ENCODE data around the gene PRPF38A. TPM values are rescaled to one million over a fixed set of nuclear protein-coding genes. Genes with fewer than 3 reads are reported as not detected.

The PRPF38A gene
- total and polyA plus RNA-seq, 7 donors = 7.1 to 25.6 (median 16.2) TPM

DNA sequence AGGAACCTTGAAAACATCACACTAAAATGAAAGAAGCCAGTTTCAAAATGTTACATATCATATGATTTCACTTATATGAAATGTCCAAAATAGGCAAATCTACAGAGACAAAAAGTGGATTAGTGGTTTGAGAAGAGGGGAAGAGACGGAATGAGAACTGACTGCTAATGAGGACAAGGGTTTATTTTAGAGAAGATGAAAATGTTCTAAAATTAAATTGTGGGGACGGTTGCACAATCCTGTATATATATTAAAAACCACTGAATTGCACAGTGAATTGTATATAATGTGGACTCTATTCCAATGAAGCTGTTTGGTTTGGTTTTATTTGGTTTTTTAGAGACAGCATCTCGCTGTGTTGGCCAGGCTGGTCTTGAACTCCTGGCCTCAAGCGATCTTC is 35.6 kb downstream of the PRPF38A start:
- DNase-seq (no peak), ATAC-seq (no peak)
- no peak overlapping the region for H3K4me3 ChIP-seq
- intact Hi-C loops (cut with DNase I) = no loop called here
- WGBS, 3 donors = 88 to 95% (median 94%) methylated on average over 4 of the region's 4 CpGs
- H3K27ac ChIP-seq = no peak overlapping the region
- no peaks in the 10 kb centered on the region for H3K4me1 ChIP-seq
- H3K36me3 ChIP-seq (ENCODE audit: insufficient read depth in 1 of 2, low read depth in 1 of 2) = peaks cover 2 to 98% of the 10 kb centered on the region in 2 donors
- H3K27me3 ChIP-seq (ENCODE audit: insufficient read depth in 3 of 3, low read length in 2 of 3) = no peaks in the 10 kb centered on the region
- no peaks in the 10 kb centered on the region for H3K9me3 ChIP-seq
- TF ChIP-seq, protein P1, sequence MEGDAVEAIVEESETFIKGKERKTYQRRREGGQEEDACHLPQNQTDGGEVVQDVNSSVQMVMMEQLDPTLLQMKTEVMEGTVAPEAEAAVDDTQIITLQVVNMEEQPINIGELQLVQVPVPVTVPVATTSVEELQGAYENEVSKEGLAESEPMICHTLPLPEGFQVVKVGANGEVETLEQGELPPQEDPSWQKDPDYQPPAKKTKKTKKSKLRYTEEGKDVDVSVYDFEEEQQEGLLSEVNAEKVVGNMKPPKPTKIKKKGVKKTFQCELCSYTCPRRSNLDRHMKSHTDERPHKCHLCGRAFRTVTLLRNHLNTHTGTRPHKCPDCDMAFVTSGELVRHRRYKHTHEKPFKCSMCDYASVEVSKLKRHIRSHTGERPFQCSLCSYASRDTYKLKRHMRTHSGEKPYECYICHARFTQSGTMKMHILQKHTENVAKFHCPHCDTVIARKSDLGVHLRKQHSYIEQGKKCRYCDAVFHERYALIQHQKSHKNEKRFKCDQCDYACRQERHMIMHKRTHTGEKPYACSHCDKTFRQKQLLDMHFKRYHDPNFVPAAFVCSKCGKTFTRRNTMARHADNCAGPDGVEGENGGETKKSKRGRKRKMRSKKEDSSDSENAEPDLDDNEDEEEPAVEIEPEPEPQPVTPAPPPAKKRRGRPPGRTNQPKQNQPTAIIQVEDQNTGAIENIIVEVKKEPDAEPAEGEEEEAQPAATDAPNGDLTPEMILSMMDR (IDR thresholded peaks at IDR 0.05) = no peak

DNA sequence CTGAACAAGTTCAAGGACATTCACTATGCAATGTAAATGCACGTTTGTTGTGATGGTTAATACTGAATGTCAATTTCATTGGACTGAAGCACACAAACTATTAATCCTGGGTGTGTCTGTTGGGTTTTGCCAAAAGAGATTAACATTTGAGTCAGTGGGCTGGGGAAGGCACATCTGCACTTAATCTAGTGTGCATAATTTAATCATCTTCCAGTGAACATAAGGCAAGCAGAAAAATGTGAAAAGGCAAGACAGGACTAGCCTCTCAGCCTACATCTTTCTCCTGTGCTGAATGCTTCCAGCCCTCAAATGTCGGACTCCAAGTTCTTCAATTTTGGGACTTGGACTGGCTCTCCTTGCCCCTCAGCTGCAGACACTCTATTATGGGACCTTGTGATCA is 40.1 kb downstream of the PRPF38A start:
- Histone ChIP-seq H3K36me3 (ENCODE audit: insufficient read depth in 1 of 2, low read depth in 1 of 2) (peaks cover 0 to 84% of the 10 kb centered on the region in 2 donors), H3K4me3 (no peak overlapping the region), H3K27me3 (ENCODE audit: insufficient read depth in 3 of 3, low read length in 2 of 3) (no peaks in the 10 kb centered on the region), H3K4me1 (no peaks in the 10 kb centered on the region), H3K27ac (no peak overlapping the region), H3K9me3 (no peaks in the 10 kb centered on the region)
- 70 to 78% (median 76%) methylated on average over 2 of the region's 2 CpGs for WGBS, 3 donors
- no peak for DNase-seq
- TF ChIP-seq, protein P1 (IDR thresholded peaks at IDR 0.05) = no peak
- ATAC-seq = no peak
- intact Hi-C loops (cut with DNase I) = no loop called here

DNA sequence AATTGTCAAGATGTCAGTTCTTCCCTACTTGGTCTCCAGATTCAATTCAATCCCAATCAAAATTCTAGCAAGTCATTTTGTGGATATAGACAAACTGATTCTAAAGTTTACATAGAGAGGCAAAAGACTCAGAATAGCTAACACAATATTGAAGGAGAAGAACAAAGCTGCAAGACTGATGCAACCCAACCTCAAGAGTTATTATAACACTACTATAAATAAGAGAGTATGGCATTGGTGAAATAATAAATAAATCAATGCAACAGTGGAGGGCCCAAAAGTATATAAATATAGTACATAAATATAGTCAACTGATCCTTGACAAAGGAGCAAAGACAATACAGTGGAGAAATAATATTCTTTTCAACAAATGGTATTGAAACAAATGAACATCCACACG is 49.7 kb downstream of the PRPF38A start:
- WGBS, 3 donors = 96 to 98% (median 97%) methylated on average over 1 of the region's 1 CpG
- Histone ChIP-seq H3K4me3 (no peak overlapping the region), H3K27ac (no peak overlapping the region), H3K9me3 (no peaks in the 10 kb centered on the region), H3K4me1 (no peaks in the 10 kb centered on the region), H3K36me3 (ENCODE audit: insufficient read depth in 1 of 2, low read depth in 1 of 2) (peaks cover 0 to 52% of the 10 kb centered on the region in 2 donors), H3K27me3 (ENCODE audit: insufficient read depth in 3 of 3, low read length in 2 of 3) (no peaks in the 10 kb centered on the region)
- ATAC-seq (no peak), DNase-seq (no peak)
- TF ChIP-seq, protein P1 (IDR thresholded peaks at IDR 0.05) = no peak
- intact Hi-C loops (cut with DNase I) = no loop called here

DNA sequence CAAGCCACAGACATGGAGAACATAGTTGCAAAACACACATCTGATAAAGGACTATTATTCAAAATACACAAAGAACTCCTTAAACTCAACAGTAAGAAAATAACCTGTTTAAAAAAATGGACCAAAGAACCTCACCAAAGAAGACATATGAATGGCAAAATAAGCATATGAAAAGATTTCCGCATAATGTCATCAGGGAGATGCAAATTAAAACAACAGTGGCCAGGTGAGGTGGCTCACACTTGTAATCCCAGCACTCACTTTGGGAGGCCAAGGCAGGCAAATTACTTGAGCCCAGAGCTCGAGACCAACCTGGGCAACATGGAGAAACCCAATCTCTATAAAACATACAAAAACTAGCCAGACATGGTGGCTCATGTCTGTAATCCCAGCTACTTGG is 50.4 kb downstream of the PRPF38A start:
- Histone ChIP-seq H3K9me3 (no peaks in the 10 kb centered on the region), H3K36me3 (ENCODE audit: insufficient read depth in 1 of 2, low read depth in 1 of 2) (peaks cover 0 to 55% of the 10 kb centered on the region in 2 donors), H3K4me3 (no peak overlapping the region), H3K27ac (no peak overlapping the region), H3K4me1 (no peaks in the 10 kb centered on the region), H3K27me3 (ENCODE audit: insufficient read depth in 3 of 3, low read length in 2 of 3) (no peaks in the 10 kb centered on the region)
- TF ChIP-seq, protein P1 (IDR thresholded peaks at IDR 0.05) = no peak
- intact Hi-C loops (cut with DNase I) = no loop called here
- 94 to 96% (median 95%) methylated on average over 2 of the region's 2 CpGs for WGBS, 3 donors
- no peak for DNase-seq
- no peak for ATAC-seq

DNA sequence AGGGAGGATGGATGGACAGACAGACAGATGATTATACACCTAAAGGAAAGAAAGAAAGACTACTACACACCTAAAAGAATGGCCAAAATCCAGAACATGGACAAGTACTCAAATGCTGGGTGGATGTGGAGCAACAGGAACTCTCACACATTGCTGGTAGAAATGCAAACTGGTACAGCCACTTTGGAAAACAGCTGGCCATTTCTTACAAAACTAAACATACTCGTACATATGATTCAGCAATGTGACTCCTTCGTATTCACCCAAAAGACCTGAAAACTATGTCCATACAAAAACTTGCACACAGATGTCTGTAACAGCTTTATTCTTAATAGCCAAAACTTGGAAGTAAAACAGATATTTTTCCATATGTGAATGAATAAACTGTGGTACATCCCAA is 51.3 kb downstream of the PRPF38A start:
- no peaks in the 10 kb centered on the region for H3K27me3 ChIP-seq (ENCODE audit: insufficient read depth in 3 of 3, low read length in 2 of 3)
- no peaks in the 10 kb centered on the region for H3K4me1 ChIP-seq
- WGBS, 3 donors = 92 to 98% (median 97%) methylated on average over 2 of the region's 2 CpGs
- H3K27ac ChIP-seq = no peak overlapping the region
- DNase-seq (no peak), ATAC-seq (no peak)
- intact Hi-C loops (cut with DNase I) = no loop called here
- no peak overlapping the region for H3K4me3 ChIP-seq
- TF ChIP-seq, protein P1 (IDR thresholded peaks at IDR 0.05) = no peak
- H3K9me3 ChIP-seq = no peaks in the 10 kb centered on the region
- H3K36me3 ChIP-seq (ENCODE audit: insufficient read depth in 1 of 2, low read depth in 1 of 2) = peaks cover 0 to 63% of the 10 kb centered on the region in 2 donors
